GM19023 (cell line): Measurements from ENCODE around the gene SOD3.

Source experiments
- ATAC-seq: cut with Tn5 transposase; IDR thresholded peaks from one replicate; pipeline ENCODE4 v1.9.1; 2021; ENCODE audit warnings: mild to moderate bottlenecking, moderate library complexity; ENCODE audit not compliant: unreplicated experiment

The SOD3 gene

GRCh38 chr4:24800325-24800895 is 5.0 kb downstream of the SOD3 start:
- no peak for ATAC-seq

GRCh38 chr4:24801136-24801855 is 5.9 kb downstream of the SOD3 start:
- no peak for ATAC-seq

GRCh38 chr4:24802648-24803047 is 7.3 kb downstream of the SOD3 start:
- no peak for ATAC-seq

GRCh38 chr4:24805067-24805466 is 9.7 kb downstream of the SOD3 start:
- no peak for ATAC-seq

GRCh38 chr4:24805566-24805965 is 10.2 kb downstream of the SOD3 start:
- no peak for ATAC-seq

GRCh38 chr4:24806206-24806990 is 11.0 kb downstream of the SOD3 start:
- no peak for ATAC-seq

GRCh38 chr4:24807611-24808010 is 12.2 kb downstream of the SOD3 start:
- ATAC-seq = no peak

- no peak for ATAC-seq
Observed at GRCh38 chr4:24808261-24808660, 12.9 kb downstream of the SOD3 start.

GRCh38 chr4:24808955-24809354 is 13.6 kb downstream of the SOD3 start:
- no peak for ATAC-seq

GRCh38 chr4:24809376-24809775 is 14.0 kb downstream of the SOD3 start:
- no peak for ATAC-seq

- ATAC-seq = no peak
Observed at GRCh38 chr4:24809815-24810405, 14.5 kb downstream of the SOD3 start.

GRCh38 chr4:24810871-24811631 is 15.7 kb downstream of the SOD3 start:
- ATAC-seq = no peak

GRCh38 chr4:24813732-24814131 is 18.4 kb downstream of the SOD3 start:
- ATAC-seq = no peak

GRCh38 chr4:24816797-24817196 is 21.4 kb downstream of the SOD3 start:
- ATAC-seq = no peak

- no peak for ATAC-seq
Observed at GRCh38 chr4:24820541-24820940, 25.2 kb downstream of the SOD3 start.

GRCh38 chr4:24824720-24825119 is 29.3 kb downstream of the SOD3 start:
- ATAC-seq = no peak

- no peak for ATAC-seq
Observed at GRCh38 chr4:24831637-24832036, 36.3 kb downstream of the SOD3 start.

GRCh38 chr4:24835696-24836095 is 40.3 kb downstream of the SOD3 start:
- no peak for ATAC-seq

GRCh38 chr4:24836661-24837242 is 41.4 kb downstream of the SOD3 start:
- ATAC-seq = no peak

- no peak for ATAC-seq
Observed at GRCh38 chr4:24837336-24837735, 42.0 kb downstream of the SOD3 start.

GRCh38 chr4:24837781-24838180 is 42.4 kb downstream of the SOD3 start:
- ATAC-seq = no peak
